B cell (primary cell): ENCODE measurements around the gene SMIM14. TPM values are rescaled to one million over a fixed set of nuclear protein-coding genes. Genes with fewer than 3 reads are reported as not detected.

Experiments
- ATAC-seq: fragments of 200-7000 bp; cut with Tn5 transposase; one replicate; pipeline ENCODE4 v1.10.0; 2021; ENCODE audit warnings: low read depth, mild to moderate bottlenecking, moderate number of reproducible peaks, moderate library complexity
- CTCF ChIA-PET: fragments of 350-600 bp; sonication (Branson Sonifier 250); formaldehyde crosslinking; loops from one replicate; lab custom pipeline; 2021; ENCODE audit warnings: antibody characterized with exemption, inconsistent platforms; lab: Charles Lee
- POLR2A ChIA-PET: fragments of 350-600 bp; sonication (Branson Sonifier 250); formaldehyde crosslinking; loops from one replicate; lab custom pipeline; 2021; ENCODE audit warnings: antibody characterized with exemption; lab: Charles Lee
- DNase-seq: peaks from one replicate; pipeline ENCODE4 v3.0.0; 2013
- H2AFZ ChIP-seq: 2 replicates; pipeline ENCODE4 v1.6.1; 2012; ENCODE audit warnings: mild to moderate bottlenecking, low read depth, low read length; ENCODE audit not compliant: insufficient read depth, poor library complexity, severe bottlenecking
- H3K27ac ChIP-seq, 2 donors: 1 replicate in 1 of 2; 2 replicates in 1 of 2; pipeline ENCODE4 v1.5.1; 2012 to 2013; ENCODE audit warnings: low read length in 2 of 2, mild to moderate bottlenecking in 2 of 2, moderate library complexity in 1 of 2
- H3K27me3 ChIP-seq, 4 experiments: fragments of 200-600 bp in 1 of 4; sonication (generic) in 1 of 4; replicated peaks in 1 of 4; 1 replicate in 2 of 4; 2 replicates in 2 of 4; pipeline versions ENCODE4 v1.6.1 to v1.7.0; 2013 to 2016; ENCODE audit warnings: low read length in 3 of 4, mild to moderate bottlenecking in 2 of 4, mixed read lengths in 1 of 4, moderate library complexity in 1 of 4; ENCODE audit not compliant: insufficient read depth in 4 of 4, control insufficient read depth in 3 of 4; ENCODE audit errors: control extremely low read depth in 1 of 4
- H3K36me3 ChIP-seq, 2 experiments: replicated peaks in 1 of 2; 1 replicate in 1 of 2; 2 replicates in 1 of 2; pipeline versions ENCODE4 v1.6.1 to v1.7.1; 2013; ENCODE audit warnings: low read length in 1 of 2; ENCODE audit not compliant: insufficient read depth in 2 of 2, control insufficient read depth in 1 of 2; ENCODE audit errors: control extremely low read depth in 1 of 2, extremely low read depth in 1 of 2
- H3K4me1 ChIP-seq, 2 donors: fragments of 200-600 bp in 1 of 2; sonication (generic) in 1 of 2; 1 replicate in 1 of 2; 2 replicates in 1 of 2; pipeline versions ENCODE4 v1.5.1 to v1.6.1; 2013 to 2017; ENCODE audit warnings: low read length in 2 of 2; ENCODE audit not compliant: control insufficient read depth in 2 of 2, insufficient read depth in 2 of 2
- H3K4me2 ChIP-seq: replicated peaks from 2 replicates; pipeline ENCODE3; 2012; ENCODE audit warnings: mild to moderate bottlenecking, low read depth, low read length; ENCODE audit not compliant: poor library complexity, severe bottlenecking
- H3K4me3 ChIP-seq, 5 experiments: fragments of 200-600 bp in 1 of 5; sonication (generic) in 1 of 5; 1 replicate in 3 of 5; 2 replicates in 2 of 5; pipeline versions ENCODE4 v1.5.1 to v1.7.0; 2011 to 2016; ENCODE audit warnings: low read length in 4 of 5, mild to moderate bottlenecking in 4 of 5, low read depth in 2 of 5, control low read depth in 1 of 5, moderate library complexity in 1 of 5; ENCODE audit not compliant: insufficient read depth in 1 of 5; ENCODE audit errors: control extremely low read depth in 1 of 5, extremely low read depth in 1 of 5
- H3K79me2 ChIP-seq: fragments of 200-600 bp; sonication (generic); one replicate; pipeline ENCODE4 v1.6.0; 2016; ENCODE audit warnings: low read length; ENCODE audit not compliant: control insufficient read depth, insufficient read depth
- H3K9ac ChIP-seq: fragments of 200-600 bp; sonication (generic); 2 replicates; pipeline ENCODE4 v1.6.1; 2017; ENCODE audit warnings: mild to moderate bottlenecking, low read length, moderate library complexity
- H3K9me3 ChIP-seq, 3 donors: one replicate each; pipeline versions ENCODE4 v1.6.1 to v1.7.1; 2013; ENCODE audit warnings: low read length in 2 of 3; ENCODE audit not compliant: control insufficient read depth in 2 of 3, insufficient read depth in 1 of 3; ENCODE audit errors: control extremely low read depth in 1 of 3
- H4K20me1 ChIP-seq: 2 replicates; pipeline ENCODE4 v1.6.0; 2012; ENCODE audit warnings: mild to moderate bottlenecking, low read length; ENCODE audit not compliant: insufficient read depth, control insufficient read depth, poor library complexity, severe bottlenecking
- H3K27ac Mint-ChIP-seq: one replicate; pipeline ENCODE4 v1.8.0; 2021; ENCODE audit warnings: mixed read lengths
- H3K27me3 Mint-ChIP-seq: one replicate; pipeline ENCODE4 v1.8.0; 2021; ENCODE audit warnings: mixed read lengths
- H3K4me1 Mint-ChIP-seq: one replicate; pipeline ENCODE4 v1.8.0; 2021; ENCODE audit warnings: mixed read lengths
- H3K4me3 Mint-ChIP-seq: one replicate; pipeline ENCODE4 v1.8.0; 2021; ENCODE audit warnings: mixed read lengths
- H3K9me3 Mint-ChIP-seq: one replicate; pipeline ENCODE4 v1.8.0; 2022; ENCODE audit warnings: mixed read lengths; ENCODE audit not compliant: insufficient read depth
- CTCF ChIP-seq: fragments of 200-600 bp; IDR thresholded peaks from one replicate; pipeline ENCODE4 v1.8.0; 2022; ENCODE audit warnings: antibody characterized with exemption, mild to moderate bottlenecking
- EZH2 ChIP-seq: IDR thresholded peaks from 2 replicates; pipeline ENCODE4 v1.6.1; 2012; ENCODE audit warnings: borderline replicate concordance, low read depth, mild to moderate bottlenecking, moderate library complexity, low read length; ENCODE audit not compliant: insufficient read depth, poor library complexity, severe bottlenecking
- WGBS: methylation state at CpG from one replicate; pipeline ENCODE4 v1.1.5; 2013; ENCODE audit warnings: missing lambda C conversion rate; ENCODE audit not compliant: insufficient coverage; 5-methylcytosine and 5-hydroxymethylcytosine counted together
- intact Hi-C: fragments of 100-400 bp; cut with micrococcal nuclease; formaldehyde crosslinking; loops from one replicate; pipeline ENCODE4 v1.10.0; 2022
- polyA plus RNA-seq: library from polyadenylated mRNA; depleted of rRNA; stranded (reverse); fragments of >200 nt; gene quantifications from 2 replicates; pipeline ENCODE4 v1.2.3, GENCODE V29; 2012
- total RNA-seq, 2 donors: library from RNA; stranded (reverse); fragments of 120-200 nt in 1 of 2; gene quantifications; 1 replicate in 1 of 2; 2 replicates in 1 of 2; pipeline versions ENCODE4 v1.2.3 to v1.2.4, GENCODE V29; 2013 to 2022

SMIM14 gene
- total and polyA plus RNA-seq, 2 donors (not counting 1 experiment from before 2014, with no cell fraction given) = 38.9 to 56.0 TPM

GRCh38 chr4:39526765-39527295, 111.8 kb downstream of the SMIM14 start:
- no peaks in the 10 kb centered on the region for H3K27me3 Mint-ChIP-seq
- Histone ChIP-seq H3K4me3 (peak overlapping the region; percentile 46 to 98 (median 72)), H3K9ac (peak overlapping the region; percentile 84), H3K79me2 (peaks cover 42% of the 10 kb centered on the region), H3K9me3 (peaks cover 1 to 8% (median 3%) of the 10 kb centered on the region in 3 donors), H3K36me3 (no peaks in the 10 kb centered on the region), H3K4me2 (peak overlapping the region; percentile 92), H2AFZ (peak overlapping the region; percentile 95), H4K20me1 (no peaks in the 10 kb centered on the region), H3K27me3 (no peaks in the 10 kb centered on the region), H3K27ac (peak overlapping the region; percentile 42 to 86), H3K4me1 (peaks cover 14 to 15% of the 10 kb centered on the region in 2 donors)
- no peaks in the 10 kb centered on the region for H3K9me3 Mint-ChIP-seq
- intact Hi-C loops = loop anchor here (1.0 to 2.0 kb wide), 5 partner anchors 42 to 449 kb away; partner anchors contain the start of gene UBE2K
- H3K4me1 Mint-ChIP-seq = peaks cover 21% of the 10 kb centered on the region
- ChIA-PET CTCF (interaction anchor here (0.8 to 2.1 kb wide), 8 partner anchors 14 to 180 kb away, joined by 3 to 22 read pairs (median 6); partner anchors contain the start of genes SMIM14 and UBE2K), POLR2A (interaction anchor here (0.5 to 2.2 kb wide), 4 partner anchors 43 to 114 kb away, joined by 3 to 26 read pairs (median 11); partner anchors contain the start of gene SMIM14)
- ATAC-seq (no peak), DNase-seq (no peak)
- WGBS = under 1% methylated on average over 30 of the region's 33 CpGs
- peak overlapping the region; percentile 87 for H3K27ac Mint-ChIP-seq
- H3K4me3 Mint-ChIP-seq = peak overlapping the region; percentile 98
- no peak for TF ChIP-seq CTCF
- TF ChIP-seq EZH2 = no peak
